GM21423 (cell line): Measurements from ENCODE around the gene CACNA2D3.

Source experiments
- ATAC-seq: cut with Tn5 transposase; IDR thresholded peaks from one replicate; pipeline ENCODE4 v1.9.1; 2021; ENCODE audit warnings: mild to moderate bottlenecking, moderate library complexity; ENCODE audit not compliant: unreplicated experiment

CACNA2D3 gene

DNA sequence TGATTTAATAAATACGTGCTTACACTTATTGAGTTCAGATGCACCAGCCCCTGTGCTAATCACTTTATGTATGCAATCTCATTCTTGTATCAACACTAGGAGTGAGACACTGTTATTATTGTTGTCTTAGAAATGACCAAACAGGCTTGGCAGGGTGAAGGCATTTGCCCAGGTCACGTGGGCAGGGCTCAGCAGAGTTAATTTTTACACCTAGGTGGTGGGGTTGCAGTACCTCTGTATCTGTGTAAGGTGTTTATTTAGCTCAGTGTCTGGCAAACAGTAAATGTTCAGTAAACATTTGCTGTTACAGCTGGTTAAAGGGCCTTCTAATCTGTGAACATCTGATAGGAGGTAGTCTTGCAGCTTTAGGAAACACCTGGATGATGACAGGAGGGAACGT is 200.0 kb downstream of the CACNA2D3 start:
- no peak for ATAC-seq

DNA sequence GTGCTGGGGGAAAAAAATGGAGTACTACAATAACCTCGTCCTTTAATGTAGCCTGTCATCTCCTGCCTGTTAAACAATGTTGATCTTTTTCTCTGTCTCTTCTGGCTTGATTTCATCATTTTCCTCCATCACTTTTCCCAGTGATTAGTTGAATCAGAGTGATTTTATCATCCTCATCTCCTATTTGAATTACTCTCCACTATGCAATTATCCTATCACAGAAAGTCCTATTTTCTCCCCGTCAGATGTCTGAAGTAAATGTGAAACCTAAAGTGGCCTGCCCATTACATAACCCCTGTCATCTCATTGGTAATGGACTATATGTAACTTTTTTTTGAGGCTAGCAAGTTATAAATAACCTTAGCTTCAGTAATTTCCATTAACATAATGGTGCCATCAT is 201.8 kb downstream of the CACNA2D3 start:
- ATAC-seq = no peak

GRCh38 chr3:54326951-54327350 is 204.6 kb downstream of the CACNA2D3 start:
- ATAC-seq = no peak

- no peak for ATAC-seq
Observed at GRCh38 chr3:54331341-54331740, 209.0 kb downstream of the CACNA2D3 start.

DNA sequence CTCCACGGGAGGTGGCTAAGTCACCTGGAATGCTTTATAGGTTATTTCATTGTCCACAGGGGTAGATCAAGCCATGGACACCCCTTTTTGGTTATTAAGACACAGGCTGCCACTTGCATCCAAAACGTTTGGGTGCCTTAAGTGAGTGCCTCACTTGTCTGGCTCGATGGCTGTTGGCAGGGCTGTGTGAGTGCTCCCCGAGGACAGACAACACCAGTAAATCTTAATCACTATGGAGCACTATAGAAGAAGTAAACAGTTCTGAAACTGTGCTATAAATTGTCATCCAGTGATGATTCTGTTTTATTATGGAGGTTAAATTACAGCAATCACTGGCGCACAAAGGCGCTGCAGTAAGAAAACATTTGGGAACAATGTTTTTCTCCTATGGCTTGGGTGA is 215.5 kb downstream of the CACNA2D3 start:
- no peak for ATAC-seq

DNA sequence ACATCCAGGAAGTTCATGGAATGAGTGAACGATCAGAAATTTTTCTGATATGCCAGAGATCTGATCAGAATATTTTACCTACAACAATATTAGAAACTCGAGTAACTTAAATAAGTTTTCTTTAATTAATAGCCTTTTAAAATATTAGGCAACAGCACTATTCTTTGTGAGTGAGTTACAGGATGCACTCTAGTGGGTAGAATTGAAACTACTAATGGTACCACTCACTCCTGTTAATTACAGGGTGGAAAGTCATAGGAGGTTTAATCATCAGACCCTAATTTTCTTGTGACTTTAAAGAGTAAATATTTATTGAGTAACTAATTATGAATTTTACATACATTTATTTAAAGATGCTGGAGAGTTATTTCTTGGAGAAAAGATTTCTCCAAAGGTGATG is 217.3 kb downstream of the CACNA2D3 start:
- ATAC-seq = no peak

- no peak for ATAC-seq
Observed at GRCh38 chr3:54341811-54342210, 219.5 kb downstream of the CACNA2D3 start.

GRCh38 chr3:54342676-54343075 is 220.3 kb downstream of the CACNA2D3 start:
- no peak for ATAC-seq

DNA sequence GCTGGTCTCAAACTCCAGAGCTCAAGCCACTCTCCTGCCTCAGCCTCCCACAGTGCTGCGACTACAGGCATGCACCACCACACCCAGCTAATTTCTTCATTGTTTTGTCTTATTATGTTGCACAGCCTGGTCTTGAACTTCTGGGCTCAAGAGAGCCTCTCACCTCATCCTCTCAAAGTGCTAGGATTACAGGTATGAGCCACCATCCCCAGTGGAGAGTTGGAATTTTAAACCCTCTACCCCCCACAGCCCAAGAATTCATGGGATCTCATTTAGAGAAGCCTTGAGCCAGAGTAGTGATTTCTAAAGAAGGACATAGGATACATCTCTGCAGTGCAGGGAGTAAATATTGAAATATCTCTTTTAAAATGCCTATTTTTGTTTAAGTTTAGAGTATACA is 221.1 kb downstream of the CACNA2D3 start:
- no peak for ATAC-seq

DNA sequence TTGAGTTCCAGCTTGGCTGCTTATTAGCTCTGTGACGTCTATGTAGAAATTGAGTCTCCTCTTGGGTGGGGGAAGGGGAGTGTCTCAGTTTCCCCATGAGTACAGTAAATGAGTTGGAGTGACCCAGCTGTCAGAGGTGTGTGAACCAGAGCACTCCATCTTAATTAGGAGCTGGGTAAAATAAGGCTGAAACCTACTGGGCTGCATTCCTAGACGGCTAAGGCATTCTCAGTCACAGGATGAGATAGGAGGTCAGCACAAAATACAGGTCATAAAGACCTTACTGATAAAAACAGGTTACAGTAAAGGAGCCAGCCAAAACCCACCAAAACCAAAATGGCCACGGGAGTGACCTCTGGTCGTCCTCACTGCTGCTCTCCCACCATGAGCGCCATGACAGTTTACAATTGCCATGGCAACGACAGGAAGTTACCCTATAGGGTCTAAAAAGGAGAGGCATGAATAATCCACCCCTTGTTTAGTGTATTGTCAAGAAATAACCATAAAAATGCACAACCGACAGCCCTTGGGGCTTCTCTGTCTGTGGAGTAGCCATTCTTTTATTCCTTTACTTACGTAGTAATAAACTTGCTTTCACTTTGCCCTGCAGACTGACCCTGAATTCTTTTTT is 222.4 kb downstream of the CACNA2D3 start:
- no peak for ATAC-seq

- no peak for ATAC-seq
Observed at GRCh38 chr3:54345847-54346375, 223.6 kb downstream of the CACNA2D3 start.

- ATAC-seq = no peak
Observed at GRCh38 chr3:54347060-54347459, 224.7 kb downstream of the CACNA2D3 start.

GRCh38 chr3:54347933-54348332 is 225.6 kb downstream of the CACNA2D3 start:
- ATAC-seq = no peak

GRCh38 chr3:54349231-54349652 is 226.9 kb downstream of the CACNA2D3 start:
- ATAC-seq = no peak

DNA sequence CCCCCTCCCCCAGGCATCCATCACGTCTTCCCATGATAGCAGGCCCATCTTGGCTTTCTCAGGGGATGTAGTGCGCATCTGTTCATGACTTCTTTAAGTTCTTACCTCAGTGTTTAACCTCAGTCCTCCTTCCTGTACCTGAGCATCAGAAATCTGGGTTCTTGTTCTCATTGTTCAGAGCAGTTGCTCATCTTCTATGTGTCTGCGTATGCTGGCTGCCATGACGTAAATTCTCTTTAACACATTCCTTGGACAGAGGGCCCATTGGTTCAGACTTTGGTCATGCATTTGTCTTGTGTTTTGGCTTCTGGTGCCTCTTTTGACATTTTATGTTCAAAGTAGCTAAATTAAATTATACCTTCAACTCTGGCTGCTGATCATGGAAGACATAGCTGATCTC is 227.3 kb downstream of the CACNA2D3 start:
- no peak for ATAC-seq

DNA sequence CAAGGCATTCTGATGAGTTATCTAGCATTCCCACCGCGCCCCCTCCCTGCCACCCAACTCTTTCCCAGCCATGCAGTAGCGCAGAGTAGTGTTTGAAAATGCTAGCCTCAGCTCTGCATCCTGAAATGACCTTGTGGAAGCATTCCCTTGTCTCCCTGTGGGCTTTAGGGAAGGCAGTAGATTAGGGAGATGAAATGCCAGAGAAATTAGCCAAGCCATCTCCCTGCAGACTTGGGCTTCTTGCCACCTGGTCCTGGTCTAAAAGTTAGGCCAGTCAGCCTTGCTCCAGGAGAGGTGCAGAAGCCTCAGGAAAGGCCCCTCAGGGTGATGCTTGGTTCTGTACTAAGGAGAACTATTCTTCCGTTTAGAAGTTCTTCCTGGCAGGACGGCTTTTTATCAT is 231.2 kb downstream of the CACNA2D3 start:
- ATAC-seq = no peak

- ATAC-seq = no peak
Observed at GRCh38 chr3:54353946-54354345, 231.6 kb downstream of the CACNA2D3 start.

DNA sequence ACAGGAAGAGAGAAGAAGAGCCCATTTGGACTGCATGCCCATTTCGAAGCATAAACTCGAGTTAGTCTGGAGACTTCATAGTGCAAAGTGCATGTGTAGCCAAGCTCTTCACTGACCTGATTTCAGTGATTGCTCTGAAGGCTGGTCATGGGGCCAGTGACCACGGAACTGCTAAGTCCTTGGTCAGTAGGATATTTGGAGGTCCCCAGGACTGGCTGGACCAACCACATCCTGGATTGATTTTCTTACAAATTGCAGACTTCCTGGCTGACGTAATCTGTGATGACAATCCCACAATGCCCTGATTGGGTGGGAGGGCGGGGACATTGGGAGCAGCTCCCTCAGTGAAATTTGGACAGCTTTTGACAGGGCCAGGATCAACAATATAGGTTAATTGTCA is 233.4 kb downstream of the CACNA2D3 start:
- no peak for ATAC-seq

- ATAC-seq = no peak
Observed at GRCh38 chr3:54356261-54357045, 234.1 kb downstream of the CACNA2D3 start.

DNA sequence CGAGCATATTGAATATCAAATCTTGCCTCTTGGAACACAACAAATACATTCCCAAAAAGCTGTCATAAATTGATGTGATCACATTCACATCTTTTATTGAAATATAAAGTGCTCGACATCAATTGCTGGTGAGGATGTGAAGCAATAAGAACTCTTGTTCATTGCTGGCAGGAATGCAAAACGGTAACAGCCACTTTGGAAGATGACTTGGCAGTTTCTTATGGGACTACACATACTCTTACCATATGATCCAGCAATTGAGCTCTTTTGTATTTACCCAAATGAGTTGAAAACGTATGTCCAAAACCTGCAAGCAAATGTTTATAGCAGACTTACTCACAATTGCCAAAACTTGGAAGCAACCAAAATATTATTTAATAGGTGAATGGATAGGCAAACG is 234.9 kb downstream of the CACNA2D3 start:
- ATAC-seq = no peak

GRCh38 chr3:54358316-54358715 is 236.0 kb downstream of the CACNA2D3 start:
- no peak for ATAC-seq

GRCh38 chr3:54358969-54359694 is 236.8 kb downstream of the CACNA2D3 start:
- ATAC-seq = no peak
